Peyer's patch (tissue), 4 donors: Measurements from ENCODE around the gene MMP11.

Experiments
- POLR2A ChIP-seq, 2 donors: fragments of 450-650 bp; IDR thresholded peaks; one replicate each; pipeline ENCODE4 v1.5.1; 2017; ENCODE audit warnings: antibody characterized with exemption in 2 of 2, mild to moderate bottlenecking in 2 of 2, moderate library complexity in 2 of 2
- TF ChIP-seq, protein P1 (sequence below), 6 experiments: fragments of 450-650 bp in 4 of 6; fragments of 200-600 bp in 2 of 6; sonication (generic) in 1 of 6; IDR thresholded peaks; one replicate each; pipeline ENCODE4 v1.5.1; 2017 to 2019; ENCODE audit warnings: antibody characterized with exemption in 6 of 6, mild to moderate bottlenecking in 3 of 6, moderate library complexity in 1 of 6

DNA sequence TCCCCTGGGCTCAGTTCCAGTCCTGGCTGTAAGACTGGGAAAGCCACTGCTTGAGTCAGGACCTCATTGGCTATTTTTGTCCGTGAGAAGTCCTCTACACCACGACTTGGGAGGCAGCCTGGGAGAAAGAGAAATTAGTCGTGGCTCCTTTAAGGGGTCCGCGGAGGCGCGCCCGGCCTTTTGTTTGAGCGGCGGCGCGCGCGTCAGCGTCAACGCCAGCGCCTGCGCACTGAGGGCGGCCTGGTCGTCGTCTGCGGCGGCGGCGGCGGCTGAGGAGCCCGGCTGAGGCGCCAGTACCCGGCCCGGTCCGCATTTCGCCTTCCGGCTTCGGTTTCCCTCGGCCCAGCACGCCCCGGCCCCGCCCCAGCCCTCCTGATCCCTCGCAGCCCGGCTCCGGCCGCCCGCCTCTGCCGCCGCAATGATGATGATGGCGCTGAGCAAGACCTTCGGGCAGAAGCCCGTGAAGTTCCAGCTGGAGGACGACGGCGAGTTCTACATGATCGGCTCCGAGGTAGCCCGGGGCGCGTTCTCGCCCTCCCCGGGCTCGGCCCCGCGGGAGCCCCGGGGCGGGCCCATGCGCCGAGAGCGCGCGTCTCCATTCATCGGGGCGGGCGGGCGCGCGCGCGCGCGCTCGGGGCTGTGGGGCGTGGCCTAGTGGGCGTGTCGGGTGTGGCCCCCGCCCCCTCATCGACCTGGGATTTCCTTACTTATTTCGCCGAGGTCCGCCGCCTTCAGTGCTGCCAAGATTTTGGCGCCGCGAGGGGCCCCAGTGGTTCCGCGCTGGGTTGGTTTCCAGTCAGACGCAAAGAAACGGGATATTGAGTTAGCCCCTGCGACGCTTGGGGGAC is 14.3 kb downstream of the MMP11 start, which contains the start of gene SMARCB1:
- TF ChIP-seq POLR2A (IDR thresholded peaks at IDR 0.05): peak; percentile 84 to 89
- TF ChIP-seq, protein P1, sequence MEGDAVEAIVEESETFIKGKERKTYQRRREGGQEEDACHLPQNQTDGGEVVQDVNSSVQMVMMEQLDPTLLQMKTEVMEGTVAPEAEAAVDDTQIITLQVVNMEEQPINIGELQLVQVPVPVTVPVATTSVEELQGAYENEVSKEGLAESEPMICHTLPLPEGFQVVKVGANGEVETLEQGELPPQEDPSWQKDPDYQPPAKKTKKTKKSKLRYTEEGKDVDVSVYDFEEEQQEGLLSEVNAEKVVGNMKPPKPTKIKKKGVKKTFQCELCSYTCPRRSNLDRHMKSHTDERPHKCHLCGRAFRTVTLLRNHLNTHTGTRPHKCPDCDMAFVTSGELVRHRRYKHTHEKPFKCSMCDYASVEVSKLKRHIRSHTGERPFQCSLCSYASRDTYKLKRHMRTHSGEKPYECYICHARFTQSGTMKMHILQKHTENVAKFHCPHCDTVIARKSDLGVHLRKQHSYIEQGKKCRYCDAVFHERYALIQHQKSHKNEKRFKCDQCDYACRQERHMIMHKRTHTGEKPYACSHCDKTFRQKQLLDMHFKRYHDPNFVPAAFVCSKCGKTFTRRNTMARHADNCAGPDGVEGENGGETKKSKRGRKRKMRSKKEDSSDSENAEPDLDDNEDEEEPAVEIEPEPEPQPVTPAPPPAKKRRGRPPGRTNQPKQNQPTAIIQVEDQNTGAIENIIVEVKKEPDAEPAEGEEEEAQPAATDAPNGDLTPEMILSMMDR (IDR thresholded peaks at IDR 0.05): no peak
